KOPT-K1 (cell line): Measurements from ENCODE around the gene TK1.
"Not testable (repeated sequence)": the region's sequence is repeated elsewhere in the genome, so short reads cannot be mapped to it uniquely, and the experiment has no call there.

Experiments used
- H3K27ac ChIP-seq: fragments of 200-600 bp; sonication (generic); 2 replicates; pipeline ENCODE4 v1.5.1; 2016; ENCODE audit warnings: antibody characterized with exemption, mild to moderate bottlenecking, low read depth, low read length; ENCODE audit not compliant: poor library complexity, severe bottlenecking
- H3K36me3 ChIP-seq: fragments of 200-600 bp; sonication (generic); 2 replicates; pipeline ENCODE4 v1.5.1; 2017; ENCODE audit warnings: antibody characterized with exemption, mild to moderate bottlenecking, low read length, moderate library complexity; ENCODE audit not compliant: insufficient read depth
- H3K9me3 ChIP-seq: fragments of 200-600 bp; sonication (generic); 2 replicates; pipeline ENCODE4 v1.5.1; 2017; ENCODE audit warnings: antibody characterized with exemption, low read length, mild to moderate bottlenecking; ENCODE audit not compliant: insufficient read depth, poor library complexity, severe bottlenecking

The TK1 gene

GRCh38 chr17:78140169-78141051 lies 46.4 kb downstream of the TK1 start:
- Histone ChIP-seq H3K9me3 (no peaks in the 10 kb centered on the region), H3K36me3 (peaks cover 45% of the 10 kb centered on the region), H3K27ac (no peak overlapping the region)

- not testable (repeated sequence) for H3K9me3 ChIP-seq
- peaks cover 51% of the 10 kb centered on the region for H3K36me3 ChIP-seq
These were observed 47.0 kb downstream of the TK1 start for GRCh38 chr17:78139861-78140168.

GRCh38 chr17:78138204-78139060 lies 48.4 kb downstream of the TK1 start:
- Histone ChIP-seq H3K27ac (no peak overlapping the region), H3K9me3 (no peaks in the 10 kb centered on the region), H3K36me3 (peaks cover 65% of the 10 kb centered on the region)

More at GRCh38 chr17:78139861-78140168, 47.0 kb downstream of the TK1 start:
- not testable (repeated sequence) for H3K27ac ChIP-seq

- peaks cover 69% of the 10 kb centered on the region for H3K36me3 ChIP-seq
- no peak overlapping the region for H3K27ac ChIP-seq
These were observed 49.3 kb downstream of the TK1 start for GRCh38 chr17:78137392-78138203.

GRCh38 chr17:78135858-78136500 lies 50.9 kb downstream of the TK1 start:
- H3K9me3 ChIP-seq: no peaks in the 10 kb centered on the region
- H3K27ac ChIP-seq: no peak overlapping the region
- peaks cover 58% of the 10 kb centered on the region for H3K36me3 ChIP-seq

More at GRCh38 chr17:78137392-78138203, 49.3 kb downstream of the TK1 start:
- H3K9me3 ChIP-seq: no peaks in the 10 kb centered on the region

- Histone ChIP-seq H3K9me3 (no peaks in the 10 kb centered on the region), H3K36me3 (peaks cover 56% of the 10 kb centered on the region), H3K27ac (no peak overlapping the region)
These were observed 51.9 kb downstream of the TK1 start for GRCh38 chr17:78134899-78135385.

- Histone ChIP-seq H3K27ac (no peak overlapping the region), H3K9me3 (no peaks in the 10 kb centered on the region), H3K36me3 (peaks cover 56% of the 10 kb centered on the region)
These were observed 52.6 kb downstream of the TK1 start for GRCh38 chr17:78133971-78134898.

- Histone ChIP-seq H3K27ac (no peak overlapping the region), H3K9me3 (no peaks in the 10 kb centered on the region), H3K36me3 (peaks cover 56% of the 10 kb centered on the region)
These were observed 53.5 kb downstream of the TK1 start for GRCh38 chr17:78133179-78133951.

- peaks cover 56% of the 10 kb centered on the region for H3K36me3 ChIP-seq
- no peaks in the 10 kb centered on the region for H3K9me3 ChIP-seq
- H3K27ac ChIP-seq: peak overlapping the region; percentile 97
These were observed 54.1 kb downstream of the TK1 start for GRCh38 chr17:78132767-78133178.

- H3K27ac ChIP-seq: peak overlapping the region; percentile 97
- peaks cover 51% of the 10 kb centered on the region for H3K36me3 ChIP-seq
- no peaks in the 10 kb centered on the region for H3K9me3 ChIP-seq
These were observed 54.7 kb downstream of the TK1 start for GRCh38 chr17:78132084-78132676.

- H3K27ac ChIP-seq: peak overlapping the region; percentile 97
These were observed 55.4 kb downstream of the TK1 start for GRCh38 chr17:78131172-78132083.

More at GRCh38 chr17:78131172-78132083, 55.4 kb downstream of the TK1 start:
- Histone ChIP-seq H3K36me3 (peaks cover 43% of the 10 kb centered on the region), H3K9me3 (no peaks in the 10 kb centered on the region)
